ENCODE data around the gene MYL12B.
A peak's percentile ranks its signal among the peaks of the same experiment; 100 is the strongest.
"Not testable (repeated sequence)": the region's sequence is repeated elsewhere in the genome, so short reads cannot be mapped to it uniquely, and the experiment has no call there.

The MYL12B gene

GRCh38 chr18:3306391-3306790 is 44.5 kb downstream of the MYL12B start:
- Histone ChIP-seq H3K4me1 (ENCODE audit: control insufficient read depth, insufficient read depth, low read length) (no peaks in the 10 kb centered on the region), H3K27ac (ENCODE audit: extremely low read depth, low read depth, low read length) (no peak overlapping the region), H3K4me3 (ENCODE audit: low read depth, low read length) (no peak overlapping the region), H3K36me3 (ENCODE audit: control insufficient read depth in 2 of 2, insufficient read depth in 1 of 2, low read length in 2 of 2) (no peaks in the 10 kb centered on the region; a peak in 1 of 3 replicates), H3K9me3 (ENCODE audit: control insufficient read depth, insufficient read depth, low read depth, low read length) (no peaks in the 10 kb centered on the region)
- ChIA-PET CTCF (interaction anchor here (1.3 kb wide), 1 partner anchor 77 kb away, joined by 3 read pairs; no protein-coding TSS in a partner anchor), POLR2A (interaction anchor here (1.0 to 1.2 kb wide), 3 partner anchors 9 to 17 kb away, joined by 3 to 4 read pairs (median 3); no protein-coding TSS in a partner anchor)
- TF ChIP-seq ZBTB10 (tag by site-specific recombination; IDR thresholded peaks at IDR 0.05) (no peak), ZNF169 (tag by site-specific recombination; IDR thresholded peaks at IDR 0.05) (no peak)

- ChIA-PET CTCF (interaction anchor here (2.3 kb wide), 1 partner anchor 16 kb away, joined by 9 read pairs; no protein-coding TSS in a partner anchor), POLR2A (no interaction called here)
- no peaks in the 10 kb centered on the region for H3K9me3 ChIP-seq (ENCODE audit: control insufficient read depth, insufficient read depth, low read depth, low read length)
- H3K4me3 ChIP-seq (ENCODE audit: low read depth, low read length): no peak overlapping the region
- H3K4me1 ChIP-seq (ENCODE audit: control insufficient read depth, insufficient read depth, low read length): no peaks in the 10 kb centered on the region
- no peak overlapping the region for H3K27ac ChIP-seq (ENCODE audit: extremely low read depth, low read depth, low read length)
- TF ChIP-seq ZNF830 (tag by site-specific recombination; IDR thresholded peaks at IDR 0.05; ENCODE audit: low read depth) (no peak), ZNF658 (tag by site-specific recombination; IDR thresholded peaks at IDR 0.05) (no peak)
- H3K36me3 ChIP-seq (ENCODE audit: control insufficient read depth in 2 of 2, insufficient read depth in 1 of 2, low read length in 2 of 2): no peaks in the 10 kb centered on the region
Measured at GRCh38 chr18:3313685-3314084, 51.8 kb downstream of the MYL12B start.

- POLR2A ChIA-PET; H3K27ac ChIP-seq (ENCODE audit: extremely low read depth, low read depth, low read length); H3K9me3 ChIP-seq (ENCODE audit: control insufficient read depth, insufficient read depth, low read depth, low read length); H3K36me3 ChIP-seq (ENCODE audit: control insufficient read depth in 2 of 2, insufficient read depth in 1 of 2, low read length in 2 of 2); H3K4me1 ChIP-seq (ENCODE audit: control insufficient read depth, insufficient read depth, low read length); H3K4me3 ChIP-seq (ENCODE audit: low read depth, low read length): not testable (repeated sequence)
- TF ChIP-seq ZNF580 (tag by site-specific recombination; IDR thresholded peaks at IDR 0.05) (0 out of 2 replicates have a peak, but pooled peaks have one; percentile 35), ZNF146 (tag by site-specific recombination; IDR thresholded peaks at IDR 0.05) (peak; percentile 54)
- CTCF ChIA-PET: interaction anchor here (0.8 kb wide), 1 partner anchor 18 kb away, joined by 3 read pairs; no protein-coding TSS in a partner anchor
Measured at GRCh38 chr18:3315344-3315743, 53.4 kb downstream of the MYL12B start.

- ChIA-PET POLR2A (interaction anchor here (0.6 to 1.6 kb wide), 4 partner anchors 22 to 485 kb away, joined by 3 to 8 read pairs (median 4); no protein-coding TSS in a partner anchor), CTCF (interaction anchor here (0.7 to 5.0 kb wide), 5 partner anchors 8 to 347 kb away, joined by 3 to 21 read pairs (median 3); no protein-coding TSS in a partner anchor)
- Histone ChIP-seq H3K36me3 (ENCODE audit: control insufficient read depth in 2 of 2, insufficient read depth in 1 of 2, low read length in 2 of 2) (no peaks in the 10 kb centered on the region), H3K27ac (ENCODE audit: extremely low read depth, low read depth, low read length) (no peak overlapping the region), H3K9me3 (ENCODE audit: control insufficient read depth, insufficient read depth, low read depth, low read length) (no peaks in the 10 kb centered on the region), H3K4me3 (ENCODE audit: low read depth, low read length) (no peak overlapping the region), H3K4me1 (ENCODE audit: control insufficient read depth, insufficient read depth, low read length) (peaks cover 15% of the 10 kb centered on the region)
- TF ChIP-seq ZNF571 (tag by site-specific recombination; IDR thresholded peaks at IDR 0.05): no peak
- no peak for TF ChIP-seq OVOL3 (tag by site-specific recombination; IDR thresholded peaks at IDR 0.05)
Measured at GRCh38 chr18:3319399-3319798, 57.5 kb downstream of the MYL12B start.

- peaks cover 15% of the 10 kb centered on the region for H3K4me1 ChIP-seq (ENCODE audit: control insufficient read depth, insufficient read depth, low read length)
- H3K36me3 ChIP-seq (ENCODE audit: control insufficient read depth in 2 of 2, insufficient read depth in 1 of 2, low read length in 2 of 2): no peaks in the 10 kb centered on the region
- ChIA-PET CTCF (interaction anchor here (0.7 to 5.0 kb wide), 4 partner anchors 23 to 347 kb away, joined by 3 to 21 read pairs (median 5); no protein-coding TSS in a partner anchor), POLR2A (interaction anchor here (0.6 to 1.6 kb wide), 3 partner anchors 22 to 128 kb away, joined by 4 to 8 read pairs (median 4); no protein-coding TSS in a partner anchor)
- 0 out of 2 replicates have a peak overlapping the region, but pooled peaks have one; percentile 9 for H3K27ac ChIP-seq (ENCODE audit: extremely low read depth, low read depth, low read length)
- H3K4me3 ChIP-seq (ENCODE audit: low read depth, low read length): no peak overlapping the region
- no peaks in the 10 kb centered on the region for H3K9me3 ChIP-seq (ENCODE audit: control insufficient read depth, insufficient read depth, low read depth, low read length)
- no peak for TF ChIP-seq ZNF423 (tag by site-specific recombination; IDR thresholded peaks at IDR 0.05)
- TF ChIP-seq ZNF600 (tag by site-specific recombination; IDR thresholded peaks at IDR 0.05): no peak
- no peak for TF ChIP-seq ZNF37A (tag by site-specific recombination; IDR thresholded peaks at IDR 0.05)
- TF ChIP-seq WT1 (tag by site-specific recombination; IDR thresholded peaks at IDR 0.05): no peak
- TF ChIP-seq ZNF266 (tag by site-specific recombination; IDR thresholded peaks at IDR 0.05; ENCODE audit: low read depth): no peak
- no peak for TF ChIP-seq ZSCAN18 (tag by site-specific recombination; IDR thresholded peaks at IDR 0.05)
- no peak for TF ChIP-seq GLIS1 (tag by site-specific recombination; IDR thresholded peaks at IDR 0.05)
- TF ChIP-seq ZSCAN5A (tag by site-specific recombination; IDR thresholded peaks at IDR 0.05): no peak
- no peak for TF ChIP-seq ZNF202 (tag by site-specific recombination; IDR thresholded peaks at IDR 0.05; ENCODE audit: borderline replicate concordance)
- TF ChIP-seq ZSCAN23 (tag by site-specific recombination; IDR thresholded peaks at IDR 0.05): no peak
Measured at GRCh38 chr18:3319894-3320454, 58.0 kb downstream of the MYL12B start.

Data from HEK293 (cell line).